HG03520 (cell line): ENCODE data around the gene JPH2.
"Not testable (repeated sequence)": the region's sequence is repeated elsewhere in the genome, so short reads cannot be mapped to it uniquely, and the experiment has no call there.

Experiments
- ATAC-seq: cut with Tn5 transposase; IDR thresholded peaks from one replicate; pipeline ENCODE4 v1.9.1; 2021; ENCODE audit warnings: mild to moderate bottlenecking, moderate library complexity; ENCODE audit not compliant: unreplicated experiment

Gene JPH2

DNA sequence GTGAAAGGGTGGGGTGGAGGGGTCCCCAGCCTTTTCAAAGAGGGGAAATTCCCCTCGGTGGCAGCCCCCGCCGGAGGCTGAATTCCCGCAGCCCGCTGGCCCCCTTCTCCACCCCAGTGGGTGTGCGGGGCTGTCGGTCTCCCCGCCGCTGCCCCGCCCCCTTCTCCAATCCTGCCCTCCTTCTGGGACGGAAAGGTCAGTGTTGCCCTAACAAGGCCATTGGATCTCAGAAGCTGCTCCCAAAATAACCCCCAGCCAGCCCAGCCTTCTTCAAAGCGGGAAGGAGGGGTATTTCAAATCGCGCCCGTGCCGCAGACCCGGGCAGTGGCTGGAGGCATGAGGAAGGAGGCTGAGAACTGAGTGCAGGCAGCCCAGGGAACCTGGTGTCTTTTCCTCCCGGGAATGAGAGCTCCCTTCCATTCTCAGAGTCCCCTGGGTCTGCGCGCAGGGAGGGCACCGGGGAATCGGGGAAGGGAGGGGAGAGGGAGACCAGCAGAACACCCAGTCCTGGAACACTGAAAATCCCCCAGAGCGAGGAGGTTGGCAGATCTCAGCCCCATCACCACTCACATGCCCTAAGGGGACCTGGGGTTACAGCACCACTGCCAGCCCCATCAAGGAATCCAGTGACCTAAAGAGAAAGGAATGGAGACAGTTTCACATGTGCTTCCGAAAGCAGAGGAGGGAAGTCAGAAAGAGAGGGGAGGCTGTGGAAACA is at the start of gene JPH2:
Gene JPH2 (minus strand): TSS at position 135 of the 718 bp plus-strand sequence. CDS start 483 bp downstream, outside the sequence.
- no peak for ATAC-seq

DNA sequence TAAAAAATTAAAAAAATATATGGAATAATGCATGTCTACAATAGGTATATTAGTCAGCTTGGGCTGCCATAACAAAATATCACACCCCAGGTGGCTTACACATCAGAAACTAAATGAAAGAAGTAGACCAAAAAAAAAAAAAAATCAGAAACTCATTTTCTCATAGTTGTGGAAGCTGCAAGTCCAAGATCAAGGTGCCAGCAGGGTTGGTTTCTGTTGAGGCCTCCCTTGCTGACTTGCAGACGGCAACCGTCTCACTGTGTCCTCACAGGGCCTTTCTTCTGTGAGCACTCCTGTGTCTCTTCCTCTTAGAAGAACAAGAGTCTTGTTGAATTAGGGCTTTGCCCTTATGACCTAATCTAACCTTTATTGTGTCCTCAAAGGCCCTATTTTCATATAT is 48.7 kb upstream of the JPH2 start:
- no peak for ATAC-seq

DNA sequence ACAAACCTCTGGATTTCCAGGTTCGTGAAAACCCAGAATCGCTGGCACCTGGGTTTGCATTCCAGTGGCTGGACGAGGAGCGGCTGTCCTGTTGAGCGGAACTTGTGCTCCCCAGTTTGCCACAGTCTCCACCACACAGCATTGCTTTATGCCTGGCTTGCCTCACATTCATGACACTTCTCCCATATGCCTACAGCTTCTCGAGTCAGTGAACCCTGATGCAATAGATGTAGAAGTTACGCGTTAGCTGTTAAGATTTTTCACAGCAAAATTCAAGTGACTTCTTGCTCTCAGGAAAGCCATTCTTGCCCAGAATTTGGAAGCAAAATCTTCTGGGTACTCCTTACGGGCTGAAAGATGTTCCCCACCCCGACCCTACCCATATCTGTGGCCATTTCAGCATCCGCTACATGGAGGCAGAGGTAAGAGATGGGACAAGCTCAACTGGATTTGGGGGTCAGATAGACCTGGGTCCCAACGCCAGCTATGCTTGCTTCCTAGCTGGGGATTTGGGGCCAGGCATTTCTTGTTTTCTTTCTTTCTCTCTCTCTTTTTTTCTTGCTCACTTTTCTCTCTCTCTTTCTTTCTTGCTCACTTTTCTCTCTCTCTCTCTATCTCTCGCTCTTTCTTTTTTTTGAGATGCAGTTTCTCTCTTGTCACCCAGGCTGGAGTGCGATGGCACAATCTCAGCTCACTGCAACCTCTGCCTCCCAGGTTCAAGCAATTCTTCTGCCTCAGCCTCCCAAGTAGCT is 47.8 kb upstream of the JPH2 start:
- ATAC-seq: no peak

DNA sequence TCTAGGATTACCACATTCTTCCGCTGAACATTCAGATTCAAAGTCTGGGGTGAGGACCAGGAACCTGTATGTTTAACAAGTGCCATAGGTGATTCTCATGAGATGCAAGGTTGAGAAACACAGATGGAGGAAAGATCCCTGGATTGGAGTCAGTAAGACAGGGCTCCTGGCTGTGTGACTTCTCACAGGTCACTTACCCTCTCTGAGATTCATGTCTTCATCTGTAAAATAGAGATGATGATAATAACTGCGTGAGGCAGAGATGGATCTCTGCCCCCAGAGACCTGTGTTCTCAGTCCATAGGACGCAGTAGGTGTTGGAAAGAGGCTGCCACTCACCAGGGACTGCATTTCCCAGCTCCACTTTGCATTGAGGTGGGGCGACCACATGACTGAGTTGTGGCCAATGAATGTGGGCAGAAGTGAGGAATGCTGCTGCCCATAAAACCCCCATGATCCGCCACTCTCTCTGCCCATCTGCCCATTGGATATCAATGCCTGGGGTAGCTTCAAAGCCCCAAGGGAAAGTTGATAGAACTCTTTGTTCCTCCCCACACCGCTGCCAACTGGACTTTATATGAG is 46.5 kb upstream of the JPH2 start:
- ATAC-seq: no peak

DNA sequence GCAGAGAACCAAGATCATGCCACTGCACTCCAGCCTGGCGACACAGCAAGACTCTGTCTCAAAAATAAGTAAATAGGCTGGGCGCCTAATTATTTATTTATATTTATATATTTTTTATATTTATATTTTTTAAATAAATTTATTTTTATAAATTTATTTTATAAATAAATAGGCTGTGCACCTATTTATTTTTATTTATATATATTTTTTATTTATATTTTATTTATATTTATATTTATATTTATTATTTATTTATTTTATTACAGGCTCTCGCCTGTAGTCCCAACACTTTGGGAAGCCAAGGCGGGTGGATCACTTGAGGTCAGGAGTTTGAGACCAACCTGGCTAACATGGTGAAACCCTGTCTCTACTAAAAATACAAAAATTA is 45.5 kb upstream of the JPH2 start:
- not testable (repeated sequence) for ATAC-seq

DNA sequence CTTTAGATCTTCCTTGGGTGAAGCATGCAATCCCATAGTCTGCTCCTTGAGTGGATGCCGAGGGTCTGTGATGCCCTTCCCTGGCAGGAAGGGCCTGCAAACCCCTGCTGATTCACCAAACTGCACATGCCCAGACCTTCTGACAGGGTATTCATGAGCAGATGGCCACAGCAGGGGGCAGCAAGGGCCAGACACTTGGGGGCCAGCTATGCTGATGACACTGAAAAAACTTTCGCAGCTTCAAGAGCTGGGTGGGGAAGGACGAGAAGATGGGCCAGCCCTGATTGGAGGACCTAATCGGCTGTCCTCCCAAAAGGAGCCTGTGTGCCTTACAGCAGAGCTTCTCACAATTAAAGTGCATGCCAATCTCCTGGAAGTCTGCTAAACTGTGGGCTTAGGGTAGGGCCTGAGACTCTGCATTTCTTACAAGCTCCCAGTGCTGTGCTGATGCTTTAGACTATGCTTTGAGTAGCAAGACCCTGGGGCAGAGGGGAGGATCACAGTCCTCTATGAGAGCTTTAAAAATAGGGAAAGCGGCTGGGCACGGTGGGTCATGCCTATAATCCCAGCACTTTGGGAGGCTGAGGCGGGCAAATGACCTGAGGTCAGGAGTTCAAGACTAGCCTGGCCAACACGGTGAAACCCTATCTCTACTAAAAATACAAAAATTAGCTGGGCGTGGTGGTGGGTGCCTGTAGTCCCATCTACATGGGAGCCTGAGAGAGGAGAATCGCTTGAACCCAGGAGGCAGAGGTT is 44.9 kb upstream of the JPH2 start:
- ATAC-seq: no peak

DNA sequence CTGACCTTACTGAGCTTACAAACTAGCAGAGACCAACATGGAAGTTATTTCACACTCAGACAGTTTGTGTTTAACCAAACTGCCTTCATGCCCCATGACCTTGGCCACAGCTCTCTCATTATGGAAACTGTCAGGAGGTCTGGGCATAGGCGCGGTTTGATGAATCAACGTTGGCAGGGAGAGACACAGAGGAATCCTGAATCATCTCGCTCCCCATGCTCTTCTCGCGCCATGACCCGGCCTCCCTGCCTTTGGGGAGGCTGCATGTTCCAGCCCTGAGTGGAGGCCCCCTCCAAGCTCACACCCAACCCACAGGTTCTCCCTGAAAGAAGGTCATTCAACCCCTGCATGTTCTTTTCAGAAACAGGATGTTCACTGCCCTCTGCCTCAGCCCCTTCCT is 44.2 kb upstream of the JPH2 start:
- no peak for ATAC-seq

DNA sequence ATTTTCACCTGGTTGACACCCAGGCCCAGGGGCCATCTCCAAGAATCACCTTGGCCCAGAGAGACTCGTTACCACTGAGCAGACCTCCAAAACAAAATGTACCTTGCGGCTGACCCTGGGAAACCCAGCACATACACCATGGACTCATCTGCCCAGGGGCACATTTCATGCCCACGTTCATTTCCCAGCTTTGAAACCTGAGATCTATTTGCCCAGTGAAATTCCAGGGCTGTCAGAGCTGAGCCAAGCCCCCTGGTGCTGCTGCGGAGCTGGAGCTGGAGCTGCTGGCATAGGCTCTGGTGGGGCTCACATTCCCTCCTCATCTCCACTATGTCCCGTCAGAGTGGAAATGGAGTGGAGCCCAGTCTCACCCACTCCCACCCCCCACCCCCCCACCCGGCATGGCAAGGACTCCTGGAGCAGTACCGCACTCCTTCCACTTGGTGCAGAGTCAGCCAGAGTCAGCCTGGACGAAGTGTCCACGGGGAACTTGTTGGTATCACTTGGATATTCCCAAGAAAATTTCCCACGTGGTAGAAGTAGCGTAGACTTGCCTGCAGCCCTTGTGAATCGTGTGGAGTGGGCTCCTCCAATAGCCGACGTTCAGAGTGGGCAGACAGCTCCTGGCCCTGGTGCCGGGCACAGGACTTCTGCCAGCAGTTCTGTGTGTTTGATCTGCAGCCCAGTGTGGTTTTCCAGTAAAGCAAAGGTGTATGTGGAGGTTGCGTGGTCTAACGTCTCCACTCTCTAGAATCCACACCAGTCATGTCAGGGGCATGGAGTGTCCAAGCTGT is 41.7 kb upstream of the JPH2 start:
- ATAC-seq: no peak

DNA sequence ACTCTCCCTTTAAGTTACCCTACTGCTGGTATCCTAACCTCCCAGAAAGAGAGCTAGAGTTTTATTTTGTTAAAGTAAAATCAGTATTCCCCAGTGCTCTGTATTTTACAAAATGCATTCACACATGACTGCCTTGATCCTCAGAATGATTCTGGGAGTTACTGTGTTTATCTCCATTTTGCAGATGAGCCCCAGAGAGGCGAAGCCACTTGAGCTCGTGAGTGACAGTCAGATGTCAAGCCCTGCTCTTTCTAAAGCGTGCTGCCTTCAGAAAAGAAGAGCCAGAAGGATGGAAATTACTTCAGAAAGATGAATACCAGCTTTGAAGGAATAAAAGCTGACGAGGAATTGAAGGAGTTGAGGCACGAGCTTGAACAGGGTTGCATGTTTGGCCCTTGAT is 37.6 kb upstream of the JPH2 start:
- ATAC-seq: no peak

DNA sequence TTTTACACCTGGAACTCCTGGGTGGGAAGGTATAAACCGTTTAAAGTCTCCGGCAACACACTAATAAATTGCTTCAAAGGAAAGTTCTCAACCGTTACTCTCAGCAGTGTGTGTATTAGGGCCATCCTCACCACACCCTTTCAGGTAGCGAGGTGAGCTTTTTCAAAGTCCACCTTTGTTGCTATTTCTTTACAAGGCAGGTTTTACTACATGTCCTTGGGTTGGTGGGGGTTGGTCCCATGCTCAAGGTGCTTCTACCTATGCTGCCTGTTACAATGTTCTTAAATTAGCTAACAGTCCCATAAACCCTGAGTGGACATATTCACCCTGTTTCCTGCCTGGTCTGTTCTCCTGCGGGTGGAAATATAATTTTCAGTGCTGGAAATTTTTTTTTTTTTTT is 36.7 kb upstream of the JPH2 start:
- no peak for ATAC-seq

DNA sequence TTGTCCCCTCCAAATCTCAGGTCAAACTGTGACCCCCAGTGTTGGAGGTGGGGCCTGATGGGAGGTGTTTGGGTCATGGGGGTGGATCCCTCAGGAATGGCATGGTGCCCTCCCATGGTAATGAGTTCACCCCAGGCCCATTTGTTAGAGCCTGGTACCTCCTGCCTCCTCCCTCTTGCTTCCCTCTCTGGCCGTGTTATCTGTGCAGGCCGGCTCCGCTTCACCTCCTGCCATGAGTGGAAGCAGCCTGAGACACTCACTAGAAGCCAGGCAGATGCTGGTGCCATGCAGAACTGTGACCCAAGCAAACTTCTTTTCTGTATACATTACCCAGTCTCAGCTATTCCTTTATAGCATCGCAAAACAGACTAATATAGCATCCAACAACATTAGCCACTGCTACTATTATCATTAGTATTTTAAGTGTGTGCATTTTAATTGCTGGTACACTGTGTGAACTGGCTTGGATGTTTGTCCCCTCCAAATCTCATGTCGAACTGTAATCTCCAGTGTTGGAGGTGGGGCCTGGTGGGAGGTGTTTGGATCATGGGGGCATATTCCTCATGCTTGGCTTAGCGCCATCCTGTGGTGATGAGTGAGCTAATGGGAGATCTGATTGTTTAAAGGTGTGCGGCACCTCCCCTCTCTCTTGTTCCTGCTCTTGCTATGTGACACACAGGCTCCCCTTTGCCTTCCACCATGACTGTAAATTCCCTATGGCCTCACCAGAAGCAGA is 35.8 kb upstream of the JPH2 start:
- no peak for ATAC-seq

DNA sequence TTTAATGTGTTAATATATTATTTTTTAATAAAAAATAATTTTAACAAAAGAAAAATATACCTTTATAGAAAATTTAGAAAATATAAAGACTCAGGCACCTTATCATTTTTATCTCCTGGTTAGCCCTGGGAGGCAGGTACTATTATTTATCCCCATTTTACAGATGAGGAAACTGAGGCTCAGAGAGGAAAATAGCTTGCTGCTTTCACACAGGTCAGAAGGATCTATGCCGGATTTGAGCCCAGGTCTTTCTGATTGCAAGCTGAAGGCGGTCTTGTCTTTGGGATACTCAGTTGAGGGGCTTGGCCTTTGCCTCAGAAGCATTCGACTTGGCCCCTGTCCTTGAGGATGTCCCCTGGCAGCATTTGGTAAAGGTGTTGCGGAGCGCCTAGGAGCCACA is 35.0 kb upstream of the JPH2 start:
- ATAC-seq: no peak

DNA sequence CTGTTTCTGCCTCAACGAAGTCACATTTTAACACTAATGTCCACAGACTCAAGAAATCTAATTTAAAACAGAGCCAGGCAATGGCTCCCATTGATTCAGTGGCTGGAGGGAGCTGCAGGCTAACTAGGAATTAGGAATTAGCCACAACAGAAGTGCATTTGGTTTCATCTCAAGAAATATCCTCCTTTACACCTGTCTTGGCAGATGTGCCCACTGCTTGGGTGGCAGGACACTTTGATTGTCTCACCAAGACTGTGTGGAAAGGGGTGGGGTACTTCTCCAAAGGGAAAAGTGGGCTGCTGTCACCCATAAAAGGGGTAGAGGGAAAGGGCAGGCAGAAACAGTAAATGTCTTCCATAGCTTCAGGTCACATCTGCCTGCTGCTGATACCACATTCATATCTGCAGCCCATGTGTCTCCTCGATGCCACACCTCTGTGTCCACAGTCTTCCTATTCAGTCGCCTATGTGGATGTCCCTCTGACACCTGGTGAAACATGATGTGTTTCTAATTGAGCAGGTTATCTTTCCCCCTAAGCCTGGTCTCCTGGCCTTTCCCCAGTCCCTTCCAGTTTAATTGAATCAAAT is 34.5 kb upstream of the JPH2 start:
- no peak for ATAC-seq

DNA sequence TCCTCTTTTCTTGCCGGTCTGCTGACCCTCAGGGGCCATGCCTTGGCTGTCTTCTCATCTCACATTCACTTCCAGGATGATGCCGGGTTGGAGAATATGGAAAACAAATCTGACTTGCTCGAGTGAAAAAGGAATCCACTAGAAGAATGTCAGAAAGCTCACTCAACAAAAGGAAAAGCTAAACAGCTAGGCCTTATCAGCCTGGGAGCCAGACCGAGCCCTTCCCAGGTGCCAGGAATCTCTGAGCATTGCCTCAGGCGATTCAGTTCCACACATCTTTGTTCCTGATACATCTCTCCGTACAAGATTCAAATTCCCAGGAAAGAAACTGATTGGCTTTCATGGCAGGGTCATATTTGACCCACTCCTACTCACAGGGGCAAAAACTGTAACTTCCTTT is 32.8 kb upstream of the JPH2 start:
- ATAC-seq: no peak

DNA sequence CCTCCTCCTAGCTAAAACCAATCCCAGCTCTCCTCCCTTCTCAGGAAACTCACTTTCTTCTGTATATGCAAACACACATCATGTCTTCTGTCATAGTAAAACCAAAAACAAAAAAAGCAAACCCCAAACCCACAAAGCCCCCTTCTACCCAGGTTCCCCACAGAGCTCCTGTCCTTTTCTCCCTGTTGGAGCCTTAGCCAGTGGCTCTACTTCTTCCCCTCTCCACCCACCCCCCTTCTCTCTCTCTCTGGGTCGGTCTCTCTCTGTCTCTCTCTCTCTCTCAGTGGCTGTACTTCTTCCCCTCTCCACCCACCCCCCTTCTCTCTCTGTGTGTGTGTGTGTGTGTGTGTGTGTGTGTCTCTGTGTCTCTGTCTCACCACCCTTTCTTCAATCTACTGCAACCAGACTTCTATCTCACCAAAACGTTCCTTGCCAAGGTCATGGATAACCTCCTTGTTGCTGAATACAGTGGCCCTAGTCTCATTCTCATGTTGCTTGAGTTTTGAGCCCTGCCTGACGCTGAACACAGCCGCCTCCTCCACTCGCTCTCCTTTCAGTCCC is 32.3 kb upstream of the JPH2 start:
- ATAC-seq: no peak

DNA sequence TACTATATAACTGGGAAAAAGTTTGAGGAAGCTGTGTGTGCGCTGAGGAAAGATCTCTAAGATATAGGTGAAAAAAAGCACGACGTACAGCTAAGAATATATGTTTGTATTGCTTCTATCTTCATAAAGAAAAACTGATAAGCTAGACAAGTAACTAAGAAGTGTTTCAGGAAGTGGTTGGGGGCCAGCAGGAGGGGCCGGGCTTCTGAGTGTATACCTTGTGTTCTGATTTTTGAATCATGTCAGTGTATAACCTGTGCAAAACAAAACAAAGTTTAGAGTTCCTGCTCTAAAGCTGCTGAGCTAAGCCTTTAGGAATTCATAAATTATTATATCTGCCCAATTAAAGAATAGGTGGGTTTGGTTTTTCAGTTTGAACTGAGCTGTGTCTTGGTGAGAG is 31.5 kb upstream of the JPH2 start:
- ATAC-seq: no peak

DNA sequence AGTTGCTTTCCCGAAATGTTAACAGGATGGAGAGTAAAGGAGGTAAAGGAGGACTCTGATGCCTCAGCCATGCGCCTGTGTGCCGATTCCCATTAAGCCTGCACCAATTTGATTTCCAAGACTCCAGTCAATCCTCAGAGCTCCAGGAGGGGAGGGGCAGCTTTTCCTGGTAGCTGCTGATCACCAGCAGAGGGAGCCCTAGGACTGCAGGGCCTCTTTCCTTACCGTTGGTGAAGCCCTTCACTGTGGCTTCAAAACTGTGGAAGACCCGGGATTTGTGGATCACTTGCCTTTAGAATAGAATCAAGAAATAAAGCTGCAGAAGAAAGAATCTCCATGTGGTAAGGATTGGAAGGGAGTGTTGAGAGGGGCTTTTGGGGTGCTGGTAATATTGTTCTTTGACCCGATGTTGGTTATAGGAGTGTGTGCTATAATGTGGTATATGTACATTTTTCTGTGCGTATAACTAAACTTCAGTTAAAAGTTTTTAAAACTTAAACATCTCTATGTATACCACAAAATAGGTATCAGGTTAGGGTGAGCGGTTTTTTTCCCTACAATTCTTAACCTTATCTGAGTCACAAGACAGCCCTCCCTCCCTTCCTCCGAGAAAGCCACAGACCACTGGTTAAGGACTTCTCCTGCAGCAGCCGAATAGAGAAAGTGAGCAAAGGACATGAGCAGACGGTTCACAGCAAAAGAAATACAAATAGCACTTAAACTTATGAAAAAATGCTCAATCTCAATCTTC is 30.5 kb upstream of the JPH2 start:
- no peak for ATAC-seq

DNA sequence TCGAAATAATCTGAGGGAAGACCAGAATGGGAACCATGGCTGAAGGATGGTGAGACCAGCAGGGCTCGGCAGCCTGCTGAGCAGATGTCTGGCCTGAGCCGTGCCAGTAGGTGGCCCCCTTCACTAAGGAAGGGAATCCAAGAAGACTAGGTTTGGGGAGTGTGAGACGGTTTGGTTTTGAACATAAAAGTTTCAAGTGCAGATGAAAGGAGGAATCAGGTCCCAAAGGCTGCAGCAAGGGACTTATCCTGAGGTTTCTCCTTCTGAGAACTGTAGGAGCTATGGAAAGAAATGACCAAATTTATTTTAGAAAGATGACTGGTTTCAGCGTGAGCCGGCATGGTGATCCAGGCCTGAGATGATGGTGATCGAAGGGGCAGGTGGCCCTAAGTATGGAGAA is 28.1 kb upstream of the JPH2 start:
- no peak for ATAC-seq

DNA sequence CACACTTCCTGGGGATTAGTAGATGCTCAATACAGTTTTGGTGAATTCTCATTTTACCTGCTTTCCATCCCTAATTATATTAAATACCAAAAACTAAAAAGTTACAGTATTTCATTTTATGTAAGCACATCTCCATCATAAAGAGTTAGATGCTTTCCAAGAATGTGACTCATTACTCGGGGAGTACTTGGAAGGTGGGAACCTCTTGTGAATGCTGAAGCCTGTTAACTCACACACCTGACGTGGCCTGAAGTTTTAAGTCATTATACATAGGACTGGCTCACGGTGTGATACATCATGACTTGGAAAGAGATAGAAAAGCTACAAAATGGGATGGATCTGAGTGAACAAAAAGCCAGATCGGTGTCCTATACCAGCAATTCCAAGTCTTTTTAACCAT is 25.8 kb upstream of the JPH2 start:
- ATAC-seq: no peak
